ENCODE results near the gene MALRD1.

The MALRD1 gene

GRCh38 chr10:19098803-19099202 is 50.2 kb downstream of the MALRD1 start:
- WGBS, 2 experiments (ENCODE audit: insufficient coverage in 2 of 2), result 94 to 100% methylated on average over 2 to 3 of the region's 7 CpGs
- H3K4me1 ChIP-seq (ENCODE audit: control insufficient read depth, insufficient read depth, low read length, poor library complexity, severe bottlenecking), result no peaks in the 10 kb centered on the region
- no peaks in the 10 kb centered on the region for H3K36me3 ChIP-seq (ENCODE audit: control insufficient read depth, insufficient read depth, low read length)
- H3K27ac ChIP-seq (ENCODE audit: low read depth, low read length, severe bottlenecking), result no peak overlapping the region
- no peak overlapping the region for H3K4me3 ChIP-seq (ENCODE audit: extremely low read depth, insufficient read depth, low read length, poor library complexity, severe bottlenecking)
- no peaks in the 10 kb centered on the region for H3K9me3 ChIP-seq (ENCODE audit: control insufficient read depth, low read length)

DNA sequence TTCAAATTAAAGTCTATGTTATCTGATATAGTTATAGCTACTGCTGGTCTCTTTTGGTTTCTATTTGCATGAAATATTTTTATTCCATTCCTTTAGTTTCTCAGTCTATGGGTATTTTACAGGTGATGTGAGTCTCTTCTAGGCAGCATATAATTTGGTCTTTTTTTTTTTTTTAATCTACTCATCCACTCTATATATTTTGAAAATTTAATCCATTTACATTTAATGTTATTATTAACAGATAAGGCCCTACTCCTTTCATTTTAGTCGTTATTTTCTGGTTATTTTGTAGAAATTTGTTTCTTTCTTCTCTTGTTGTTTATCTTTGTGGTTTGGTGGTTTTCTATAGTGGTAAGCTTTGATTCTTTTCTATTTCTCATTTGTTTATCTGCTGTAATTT is 58.8 kb downstream of the MALRD1 start:
- Histone ChIP-seq H3K27ac (ENCODE audit: low read depth, low read length, severe bottlenecking) (no peak overlapping the region), H3K4me1 (ENCODE audit: control insufficient read depth, insufficient read depth, low read length, poor library complexity, severe bottlenecking) (peaks cover 10% of the 10 kb centered on the region), H3K4me3 (ENCODE audit: extremely low read depth, insufficient read depth, low read length, poor library complexity, severe bottlenecking) (no peak overlapping the region), H3K9me3 (ENCODE audit: control insufficient read depth, low read length) (no peaks in the 10 kb centered on the region), H3K36me3 (ENCODE audit: control insufficient read depth, insufficient read depth, low read length) (no peaks in the 10 kb centered on the region)
- WGBS, 2 experiments (ENCODE audit: insufficient coverage in 2 of 2), result no CpG with 5 or more reads among the region's 1 CpG

GRCh38 chr10:19111501-19112267 is 63.1 kb downstream of the MALRD1 start:
- no peak overlapping the region for H3K4me3 ChIP-seq (ENCODE audit: extremely low read depth, insufficient read depth, low read length, poor library complexity, severe bottlenecking)
- no peaks in the 10 kb centered on the region for H3K9me3 ChIP-seq (ENCODE audit: control insufficient read depth, low read length)
- H3K4me1 ChIP-seq (ENCODE audit: control insufficient read depth, insufficient read depth, low read length, poor library complexity, severe bottlenecking), result peaks cover 10% of the 10 kb centered on the region
- no peaks in the 10 kb centered on the region for H3K36me3 ChIP-seq (ENCODE audit: control insufficient read depth, insufficient read depth, low read length)
- WGBS, 2 experiments (ENCODE audit: insufficient coverage in 2 of 2), result 100% methylated on average over 1 of the region's 1 CpG
- no peak overlapping the region for H3K27ac ChIP-seq (ENCODE audit: low read depth, low read length, severe bottlenecking)

DNA sequence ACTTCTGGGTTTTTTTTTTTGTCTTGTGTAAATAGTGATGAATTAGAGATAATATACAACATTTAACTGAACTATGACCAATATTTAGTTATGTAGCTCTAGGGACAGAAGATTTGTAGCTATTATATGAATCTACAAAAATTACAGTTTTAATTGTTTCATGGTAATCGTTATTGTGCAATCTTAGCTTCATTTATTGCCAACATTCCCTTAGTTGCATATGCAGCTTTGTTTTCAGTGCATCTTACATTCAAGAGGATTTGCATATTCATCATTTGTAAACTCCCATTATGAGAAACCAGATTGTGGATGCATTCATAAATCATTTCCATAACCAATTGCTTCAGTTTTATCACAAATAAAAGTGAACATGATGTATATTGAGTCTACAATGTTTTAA is 68.8 kb downstream of the MALRD1 start:
- WGBS, 2 experiments (ENCODE audit: insufficient coverage in 2 of 2), result no CpG with 5 or more reads among the region's 1 CpG
- no peak overlapping the region for H3K4me3 ChIP-seq (ENCODE audit: extremely low read depth, insufficient read depth, low read length, poor library complexity, severe bottlenecking)
- no peak overlapping the region for H3K27ac ChIP-seq (ENCODE audit: low read depth, low read length, severe bottlenecking)
- no peaks in the 10 kb centered on the region for H3K9me3 ChIP-seq (ENCODE audit: control insufficient read depth, low read length)
- H3K4me1 ChIP-seq (ENCODE audit: control insufficient read depth, insufficient read depth, low read length, poor library complexity, severe bottlenecking), result no peaks in the 10 kb centered on the region
- H3K36me3 ChIP-seq (ENCODE audit: control insufficient read depth, insufficient read depth, low read length), result no peaks in the 10 kb centered on the region

GRCh38 chr10:19119191-19119590 is 70.6 kb downstream of the MALRD1 start:
- H3K9me3 ChIP-seq (ENCODE audit: control insufficient read depth, low read length), result no peaks in the 10 kb centered on the region
- 37 to 42% methylated on average over 6 of the region's 6 CpGs for WGBS, 2 experiments (ENCODE audit: insufficient coverage in 2 of 2)
- no peak overlapping the region for H3K27ac ChIP-seq (ENCODE audit: low read depth, low read length, severe bottlenecking)
- H3K4me1 ChIP-seq (ENCODE audit: control insufficient read depth, insufficient read depth, low read length, poor library complexity, severe bottlenecking), result no peaks in the 10 kb centered on the region
- no peak overlapping the region for H3K4me3 ChIP-seq (ENCODE audit: extremely low read depth, insufficient read depth, low read length, poor library complexity, severe bottlenecking)
- no peaks in the 10 kb centered on the region for H3K36me3 ChIP-seq (ENCODE audit: control insufficient read depth, insufficient read depth, low read length)

- Histone ChIP-seq H3K27ac (ENCODE audit: low read depth, low read length, severe bottlenecking) (no peak overlapping the region), H3K36me3 (ENCODE audit: control insufficient read depth, insufficient read depth, low read length) (no peaks in the 10 kb centered on the region), H3K4me1 (ENCODE audit: control insufficient read depth, insufficient read depth, low read length, poor library complexity, severe bottlenecking) (no peaks in the 10 kb centered on the region), H3K4me3 (ENCODE audit: extremely low read depth, insufficient read depth, low read length, poor library complexity, severe bottlenecking) (no peak overlapping the region), H3K9me3 (ENCODE audit: control insufficient read depth, low read length) (no peaks in the 10 kb centered on the region)
- WGBS, 2 experiments (ENCODE audit: insufficient coverage in 2 of 2), result 83% methylated on average over 2 to 3 of the region's 5 CpGs
Observed at GRCh38 chr10:19120381-19120908, 71.8 kb downstream of the MALRD1 start.

GRCh38 chr10:19133992-19134391 is 85.4 kb downstream of the MALRD1 start:
- no peaks in the 10 kb centered on the region for H3K36me3 ChIP-seq (ENCODE audit: control insufficient read depth, insufficient read depth, low read length)
- WGBS, 2 experiments (ENCODE audit: insufficient coverage in 2 of 2), result 100% methylated on average over 1 of the region's 4 CpGs
- H3K9me3 ChIP-seq (ENCODE audit: control insufficient read depth, low read length), result no peaks in the 10 kb centered on the region
- no peak overlapping the region for H3K4me3 ChIP-seq (ENCODE audit: extremely low read depth, insufficient read depth, low read length, poor library complexity, severe bottlenecking)
- H3K27ac ChIP-seq (ENCODE audit: low read depth, low read length, severe bottlenecking), result no peak overlapping the region
- no peaks in the 10 kb centered on the region for H3K4me1 ChIP-seq (ENCODE audit: control insufficient read depth, insufficient read depth, low read length, poor library complexity, severe bottlenecking)

DNA sequence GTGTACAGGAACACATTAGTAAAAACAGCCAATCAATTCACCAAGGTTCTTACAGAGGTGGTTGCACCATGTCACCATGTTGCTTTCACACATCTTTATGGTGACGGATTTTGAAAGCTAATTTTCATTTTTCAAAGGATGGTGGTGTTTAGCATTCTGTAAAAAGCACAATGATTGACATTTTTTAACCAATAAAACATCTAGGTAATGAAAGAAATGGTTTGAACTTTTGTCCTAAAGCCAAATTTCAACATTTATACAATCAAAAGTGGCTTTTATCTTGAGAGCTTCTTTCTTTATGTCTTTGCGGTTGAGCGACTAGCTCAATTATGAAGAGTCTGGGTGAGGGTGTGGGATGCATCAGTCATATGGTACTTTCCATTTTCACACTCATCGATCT is 94.4 kb downstream of the MALRD1 start:
- Histone ChIP-seq H3K9me3 (ENCODE audit: control insufficient read depth, low read length) (no peaks in the 10 kb centered on the region), H3K27ac (ENCODE audit: low read depth, low read length, severe bottlenecking) (no peak overlapping the region), H3K4me3 (ENCODE audit: extremely low read depth, insufficient read depth, low read length, poor library complexity, severe bottlenecking) (no peak overlapping the region), H3K36me3 (ENCODE audit: control insufficient read depth, insufficient read depth, low read length) (no peaks in the 10 kb centered on the region), H3K4me1 (ENCODE audit: control insufficient read depth, insufficient read depth, low read length, poor library complexity, severe bottlenecking) (no peaks in the 10 kb centered on the region)
- WGBS, 2 experiments (ENCODE audit: insufficient coverage in 2 of 2), result no CpG with 5 or more reads among the region's 4 CpGs

- no peaks in the 10 kb centered on the region for H3K36me3 ChIP-seq (ENCODE audit: control insufficient read depth, insufficient read depth, low read length)
- no peak overlapping the region for H3K27ac ChIP-seq (ENCODE audit: low read depth, low read length, severe bottlenecking)
- H3K4me1 ChIP-seq (ENCODE audit: control insufficient read depth, insufficient read depth, low read length, poor library complexity, severe bottlenecking), result no peaks in the 10 kb centered on the region
- 89% methylated on average over 4 of the region's 4 CpGs for WGBS, 2 experiments (ENCODE audit: insufficient coverage in 2 of 2)
- no peaks in the 10 kb centered on the region for H3K9me3 ChIP-seq (ENCODE audit: control insufficient read depth, low read length)
- no peak overlapping the region for H3K4me3 ChIP-seq (ENCODE audit: extremely low read depth, insufficient read depth, low read length, poor library complexity, severe bottlenecking)
Observed at GRCh38 chr10:19144206-19144605, 95.6 kb downstream of the MALRD1 start.

- no peaks in the 10 kb centered on the region for H3K9me3 ChIP-seq (ENCODE audit: control insufficient read depth, low read length)
- no peaks in the 10 kb centered on the region for H3K4me1 ChIP-seq (ENCODE audit: control insufficient read depth, insufficient read depth, low read length, poor library complexity, severe bottlenecking)
- WGBS, 2 experiments (ENCODE audit: insufficient coverage in 2 of 2), result no CpG with 5 or more reads among the region's 4 CpGs
- no peaks in the 10 kb centered on the region for H3K36me3 ChIP-seq (ENCODE audit: control insufficient read depth, insufficient read depth, low read length)
- H3K4me3 ChIP-seq (ENCODE audit: extremely low read depth, insufficient read depth, low read length, poor library complexity, severe bottlenecking), result no peak overlapping the region
- no peak overlapping the region for H3K27ac ChIP-seq (ENCODE audit: low read depth, low read length, severe bottlenecking)
Observed at GRCh38 chr10:19154375-19154774, 105.8 kb downstream of the MALRD1 start.

GRCh38 chr10:19158358-19158757 is 109.8 kb downstream of the MALRD1 start:
- Histone ChIP-seq H3K9me3 (ENCODE audit: control insufficient read depth, low read length) (no peaks in the 10 kb centered on the region), H3K4me3 (ENCODE audit: extremely low read depth, insufficient read depth, low read length, poor library complexity, severe bottlenecking) (no peak overlapping the region), H3K4me1 (ENCODE audit: control insufficient read depth, insufficient read depth, low read length, poor library complexity, severe bottlenecking) (no peaks in the 10 kb centered on the region), H3K27ac (ENCODE audit: low read depth, low read length, severe bottlenecking) (no peak overlapping the region), H3K36me3 (ENCODE audit: control insufficient read depth, insufficient read depth, low read length) (no peaks in the 10 kb centered on the region)
- WGBS, 2 experiments (ENCODE audit: insufficient coverage in 2 of 2), result 60% methylated on average over 1 of the region's 2 CpGs; no CpG with 5 or more reads in 1 of the 2 experiments

Data from mesodermal cell (in vitro differentiated cells).